Measurements from ENCODE around the gene LRP1B. TPM values are rescaled to one million over a fixed set of nuclear protein-coding genes. Genes with fewer than 3 reads are reported as not detected.

The LRP1B gene
- total RNA-seq, 1 donor from 2014 or later, result 0.25 TPM

DNA sequence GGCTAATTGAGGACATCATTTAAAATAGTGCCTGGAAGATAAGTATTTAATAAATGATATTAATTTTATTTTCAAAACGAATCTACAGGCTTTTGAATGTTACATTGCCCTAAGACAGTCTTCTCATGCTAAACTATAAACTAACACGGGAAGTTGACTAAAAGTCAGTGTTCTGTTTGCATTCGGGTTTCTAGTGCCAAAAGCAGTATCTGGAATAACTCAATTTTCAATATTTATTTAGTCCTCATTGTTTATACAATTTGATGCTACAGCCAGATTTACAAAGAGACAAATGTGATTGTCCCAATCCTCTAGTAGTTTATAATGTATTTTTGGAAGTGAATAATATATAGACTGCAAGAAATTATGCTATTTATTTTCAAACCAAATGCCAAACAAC is 429.2 kb downstream of the LRP1B start:
- Mint-ChIP-seq H3K27me3 (ENCODE audit: low read depth) (peaks cover under 1% of the 10 kb centered on the region), H3K4me1 (ENCODE audit: low read depth) (no peaks in the 10 kb centered on the region)

DNA sequence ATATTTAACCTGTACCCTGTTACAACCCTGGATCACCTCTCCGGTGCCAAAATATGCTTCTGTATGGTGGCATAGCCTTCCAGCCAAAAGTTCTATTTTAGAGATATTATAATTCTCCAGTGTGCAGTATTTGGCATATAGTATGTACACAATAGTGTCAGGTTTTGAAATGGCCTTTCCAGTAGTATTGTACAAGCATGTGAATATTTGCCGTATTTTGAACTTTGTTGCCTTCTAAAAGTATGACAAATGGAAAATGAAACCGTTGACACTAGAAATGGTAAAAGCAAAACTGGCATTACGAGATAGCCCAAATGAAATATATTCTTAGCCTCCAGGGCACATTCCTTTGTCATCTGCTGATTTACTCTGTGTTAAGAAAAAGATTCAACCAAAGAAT is 431.2 kb downstream of the LRP1B start:
- Mint-ChIP-seq H3K27me3 (ENCODE audit: low read depth) (peaks cover 2% of the 10 kb centered on the region), H3K36me3 (ENCODE audit: low read depth) (no peaks in the 10 kb centered on the region), H3K4me1 (ENCODE audit: low read depth) (no peaks in the 10 kb centered on the region), H3K4me3 (ENCODE audit: unreplicated experiment) (no peak overlapping the region), H3K9me3 (ENCODE audit: low read depth) (no peaks in the 10 kb centered on the region), H3K27ac (ENCODE audit: unreplicated experiment) (no peak overlapping the region)
- no peak for DNase-seq (ENCODE audit: low spot score)
- TF ChIP-seq, protein P1, sequence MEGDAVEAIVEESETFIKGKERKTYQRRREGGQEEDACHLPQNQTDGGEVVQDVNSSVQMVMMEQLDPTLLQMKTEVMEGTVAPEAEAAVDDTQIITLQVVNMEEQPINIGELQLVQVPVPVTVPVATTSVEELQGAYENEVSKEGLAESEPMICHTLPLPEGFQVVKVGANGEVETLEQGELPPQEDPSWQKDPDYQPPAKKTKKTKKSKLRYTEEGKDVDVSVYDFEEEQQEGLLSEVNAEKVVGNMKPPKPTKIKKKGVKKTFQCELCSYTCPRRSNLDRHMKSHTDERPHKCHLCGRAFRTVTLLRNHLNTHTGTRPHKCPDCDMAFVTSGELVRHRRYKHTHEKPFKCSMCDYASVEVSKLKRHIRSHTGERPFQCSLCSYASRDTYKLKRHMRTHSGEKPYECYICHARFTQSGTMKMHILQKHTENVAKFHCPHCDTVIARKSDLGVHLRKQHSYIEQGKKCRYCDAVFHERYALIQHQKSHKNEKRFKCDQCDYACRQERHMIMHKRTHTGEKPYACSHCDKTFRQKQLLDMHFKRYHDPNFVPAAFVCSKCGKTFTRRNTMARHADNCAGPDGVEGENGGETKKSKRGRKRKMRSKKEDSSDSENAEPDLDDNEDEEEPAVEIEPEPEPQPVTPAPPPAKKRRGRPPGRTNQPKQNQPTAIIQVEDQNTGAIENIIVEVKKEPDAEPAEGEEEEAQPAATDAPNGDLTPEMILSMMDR (IDR thresholded peaks at IDR 0.05), result no peak

More for the DNA sequence above, 429.2 kb downstream of the LRP1B start:
- Mint-ChIP-seq H3K4me3 (ENCODE audit: unreplicated experiment) (no peak overlapping the region), H3K36me3 (ENCODE audit: low read depth) (no peaks in the 10 kb centered on the region), H3K27ac (ENCODE audit: unreplicated experiment) (no peak overlapping the region), H3K9me3 (ENCODE audit: low read depth) (no peaks in the 10 kb centered on the region)
- TF ChIP-seq, protein P1 (IDR thresholded peaks at IDR 0.05), result no peak
- no peak for DNase-seq (ENCODE audit: low spot score)

DNA sequence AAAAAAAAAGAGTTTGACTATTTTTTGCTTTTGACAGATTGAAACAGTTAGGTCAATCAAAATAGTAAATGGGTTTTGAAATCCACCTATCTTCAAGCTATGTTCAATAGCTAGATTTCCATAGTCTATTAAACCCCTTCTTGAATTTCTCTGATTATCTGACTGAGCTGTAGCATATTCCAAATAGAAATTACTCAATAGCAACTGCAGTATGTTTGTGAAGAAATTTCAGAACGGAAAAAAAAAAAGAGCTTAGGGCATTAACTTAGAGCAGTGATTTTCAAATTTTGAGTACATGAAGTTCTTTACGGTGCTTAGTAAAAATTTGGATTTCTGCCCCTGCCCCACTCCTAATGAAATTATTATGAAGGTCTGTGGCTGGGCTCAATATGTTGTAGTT is 432.3 kb downstream of the LRP1B start:
- TF ChIP-seq, protein P1 (IDR thresholded peaks at IDR 0.05), result no peak
- Mint-ChIP-seq H3K4me3 (ENCODE audit: unreplicated experiment) (no peak overlapping the region), H3K36me3 (ENCODE audit: low read depth) (no peaks in the 10 kb centered on the region), H3K27me3 (ENCODE audit: low read depth) (peaks cover 2% of the 10 kb centered on the region), H3K27ac (ENCODE audit: unreplicated experiment) (no peak overlapping the region), H3K9me3 (ENCODE audit: low read depth) (no peaks in the 10 kb centered on the region), H3K4me1 (ENCODE audit: low read depth) (no peaks in the 10 kb centered on the region)
- DNase-seq (ENCODE audit: low spot score), result no peak

DNA sequence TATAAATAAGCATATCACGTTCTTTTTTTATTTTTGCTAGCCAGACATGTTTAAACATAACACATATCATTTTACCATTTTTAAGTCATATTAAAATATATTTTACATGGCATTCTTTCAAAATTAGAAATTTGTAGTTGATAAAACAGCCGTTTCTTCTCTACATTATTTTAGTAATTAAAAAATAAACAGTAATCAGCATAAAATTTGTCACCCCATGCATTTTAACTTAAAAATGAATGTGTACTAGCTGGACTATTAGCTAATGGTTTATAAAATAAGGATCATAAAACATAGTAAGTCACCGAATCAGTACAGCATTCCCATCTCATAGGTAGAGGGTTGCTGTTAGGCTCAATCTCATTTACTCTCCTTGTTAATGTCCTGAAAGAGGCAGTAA is 433.8 kb downstream of the LRP1B start:
- H3K27ac Mint-ChIP-seq (ENCODE audit: unreplicated experiment), result no peak overlapping the region
- no peaks in the 10 kb centered on the region for H3K4me1 Mint-ChIP-seq (ENCODE audit: low read depth)
- H3K9me3 Mint-ChIP-seq (ENCODE audit: low read depth), result no peaks in the 10 kb centered on the region
- TF ChIP-seq, protein P1 (IDR thresholded peaks at IDR 0.05), result no peak
- peaks cover 2% of the 10 kb centered on the region for H3K27me3 Mint-ChIP-seq (ENCODE audit: low read depth)
- no peak for DNase-seq (ENCODE audit: low spot score)
- no peaks in the 10 kb centered on the region for H3K36me3 Mint-ChIP-seq (ENCODE audit: low read depth)
- no peak overlapping the region for H3K4me3 Mint-ChIP-seq (ENCODE audit: unreplicated experiment)

GRCh38 chr2:141694180-141694579 is 436.6 kb downstream of the LRP1B start:
- no peak overlapping the region for H3K27ac Mint-ChIP-seq (ENCODE audit: unreplicated experiment)
- no peak overlapping the region for H3K4me3 Mint-ChIP-seq (ENCODE audit: unreplicated experiment)
- no peak for DNase-seq (ENCODE audit: low spot score)
- H3K36me3 Mint-ChIP-seq (ENCODE audit: low read depth), result no peaks in the 10 kb centered on the region
- no peaks in the 10 kb centered on the region for H3K9me3 Mint-ChIP-seq (ENCODE audit: low read depth)
- peaks cover 2% of the 10 kb centered on the region for H3K27me3 Mint-ChIP-seq (ENCODE audit: low read depth)
- no peaks in the 10 kb centered on the region for H3K4me1 Mint-ChIP-seq (ENCODE audit: low read depth)
- TF ChIP-seq, protein P1 (IDR thresholded peaks at IDR 0.05), result no peak
